HepG2 (cell line): ENCODE measurements around the gene WNK2. TPM values are rescaled to one million over a fixed set of nuclear protein-coding genes. Genes with fewer than 3 reads are reported as not detected.

Experiments
- BCL6 ChIP-seq: IDR thresholded peaks from 2 replicates; pipeline ENCODE4 v1.6.1; 2016; ENCODE audit warnings: missing genetic modification reagents, missing compliant biosample characterization
- BRCA1 ChIP-seq: sonication (generic); formaldehyde crosslinking; IDR thresholded peaks from 2 replicates; pipeline ENCODE4 v1.4.0; 2020; ENCODE audit warnings: missing genetic modification reagents
- GATAD2A ChIP-seq: IDR thresholded peaks from 2 replicates; pipeline ENCODE4 v1.6.1; 2016
- HNRNPH1 ChIP-seq: fragments of 200-400 bp; formaldehyde crosslinking; optimal IDR thresholded peaks from 2 replicates; pipeline ENCODE3; 2017; ENCODE audit warnings: mild to moderate bottlenecking, low read depth, low read length
- NR2F6 ChIP-seq, 2 experiments: IDR thresholded peaks; 2 replicates each; pipeline ENCODE4 v1.6.1; 2016; ENCODE audit warnings: antibody characterized with exemption in 1 of 2, mild to moderate bottlenecking in 1 of 2
- PHF20 ChIP-seq: sonication (generic); formaldehyde crosslinking; IDR thresholded peaks from 2 replicates; pipeline ENCODE4 v1.5.0; 2020; ENCODE audit warnings: mild to moderate bottlenecking, missing genetic modification reagents
- PHF21A ChIP-seq: sonication (generic); formaldehyde crosslinking; IDR thresholded peaks from 2 replicates; pipeline ENCODE4 v1.5.0; 2020; ENCODE audit warnings: mild to moderate bottlenecking, missing genetic modification reagents
- RNF2 ChIP-seq: fragments of 450-650 bp; conservative IDR thresholded peaks from 2 replicates; pipeline ENCODE4 v1.6.1; 2016; ENCODE audit warnings: low read depth
- TEAD3 ChIP-seq: optimal IDR thresholded peaks from 2 replicates; pipeline ENCODE3; 2016; ENCODE audit warnings: borderline replicate concordance
- ZBTB1 ChIP-seq: sonication (generic); formaldehyde crosslinking; IDR thresholded peaks from 2 replicates; pipeline ENCODE4 v1.4.0; 2020; ENCODE audit warnings: missing genetic modification reagents, borderline replicate concordance
- ZNF207 ChIP-seq: fragments of 450-650 bp; IDR thresholded peaks from 2 replicates; pipeline ENCODE4 v1.6.1; 2016; ENCODE audit warnings: antibody characterized with exemption, borderline replicate concordance
- ZNF496 ChIP-seq: sonication (generic); formaldehyde crosslinking; IDR thresholded peaks from 2 replicates; pipeline ENCODE4 v1.8.1; 2023; ENCODE audit warnings: mild to moderate bottlenecking, moderate library complexity, missing genetic modification reagents; ENCODE audit not compliant: insufficient replicate concordance
- ZNF577 ChIP-seq: sonication (generic); formaldehyde crosslinking; IDR thresholded peaks from 2 replicates; pipeline ENCODE4 v1.4.0; 2020; ENCODE audit warnings: mild to moderate bottlenecking, low read depth, missing genetic modification reagents, borderline replicate concordance
- ZNF652 ChIP-seq: IDR thresholded peaks from 2 replicates; pipeline ENCODE4 v1.6.1; 2016; ENCODE audit warnings: low read depth, borderline replicate concordance
- ZNF746 ChIP-seq: sonication (generic); formaldehyde crosslinking; IDR thresholded peaks from 2 replicates; pipeline ENCODE4 v1.8.0; 2022; ENCODE audit warnings: mild to moderate bottlenecking, missing genetic modification reagents
- ZNF747 ChIP-seq: sonication (generic); formaldehyde crosslinking; IDR thresholded peaks from 2 replicates; pipeline ENCODE4 v1.8.1; 2023; ENCODE audit warnings: missing genetic modification reagents, mild to moderate bottlenecking, borderline replicate concordance
- polyA plus RNA-seq, 8 experiments: library from polyadenylated mRNA; depleted of rRNA in 3 of 8; stranded (reverse) in 7 of 8; unstranded in 1 of 8; fragments of >200 nt; fragmentation: Illumina TruSeq in 4 of 8; extraction: Trizol in 4 of 8; gene quantifications; 2 replicates each; pipeline versions ENCODE4 v1.2.1 to v1.2.3, GENCODE V29; 2011 to 2016; ENCODE audit warnings: low read depth in 4 of 8, missing spikeins in 1 of 8, mixed read lengths in 1 of 8; ENCODE audit not compliant: insufficient read depth in 1 of 8
- total RNA-seq, 5 experiments: library from RNA; depleted of rRNA; stranded (reverse); fragments of >200 nt; fragmentation: Illumina TruSeq; extraction: Trizol; gene quantifications; 2 replicates each; pipeline ENCODE4 v1.2.3, GENCODE V29; 2016; ENCODE audit warnings: low read depth in 1 of 5
- TF ChIP-seq, protein P1 (sequence below), 2 experiments: sonication (generic) in 1 of 2; formaldehyde crosslinking in 1 of 2; IDR thresholded peaks; 2 replicates each; pipeline versions ENCODE4 v1.5.1 to v1.6.1; 2011 to 2020; ENCODE audit warnings: borderline replicate concordance in 1 of 2, low read depth in 1 of 2, low read length in 1 of 2, mild to moderate bottlenecking in 1 of 2, missing genetic modification reagents in 1 of 2, moderate library complexity in 1 of 2
- TF ChIP-seq, protein P2 (sequence below): sonication (generic); formaldehyde crosslinking; IDR thresholded peaks from 2 replicates; pipeline ENCODE4 v1.5.0; 2020; ENCODE audit warnings: missing genetic modification reagents
- TF ChIP-seq, protein P3 (sequence below): sonication (generic); formaldehyde crosslinking; IDR thresholded peaks from one replicate; pipeline ENCODE4 v1.5.1; 2020; ENCODE audit warnings: mild to moderate bottlenecking, missing genetic modification reagents; ENCODE audit errors: not compliant biosample characterization

The WNK2 gene
- total and polyA plus RNA-seq, 2 of the 13 experiments (the other 11 are each of a cell fraction or from before 2014, with no cell fraction given), result 10.5 to 12.0 TPM

DNA sequence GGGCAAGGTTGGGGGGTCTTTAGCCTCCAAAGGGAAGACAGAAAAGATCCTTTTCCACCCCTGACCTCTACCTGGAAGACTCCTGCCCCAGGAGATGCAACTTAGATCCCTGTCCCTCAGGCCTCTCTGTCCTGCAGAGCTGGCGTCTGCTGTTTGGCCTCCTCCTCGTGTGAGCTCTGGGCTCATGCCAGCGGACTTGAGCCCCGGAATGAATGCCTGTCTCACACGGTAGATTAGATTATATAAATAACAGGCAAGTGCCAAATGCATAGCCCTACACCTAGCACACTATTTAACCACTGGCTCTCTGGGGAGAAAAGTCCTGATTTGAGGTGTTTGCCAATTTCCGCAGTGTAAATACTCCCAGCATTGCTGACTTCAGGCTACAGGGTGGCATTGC lies 1.4 kb upstream of the WNK2 start (continued):
- TF ChIP-seq, protein P1, sequence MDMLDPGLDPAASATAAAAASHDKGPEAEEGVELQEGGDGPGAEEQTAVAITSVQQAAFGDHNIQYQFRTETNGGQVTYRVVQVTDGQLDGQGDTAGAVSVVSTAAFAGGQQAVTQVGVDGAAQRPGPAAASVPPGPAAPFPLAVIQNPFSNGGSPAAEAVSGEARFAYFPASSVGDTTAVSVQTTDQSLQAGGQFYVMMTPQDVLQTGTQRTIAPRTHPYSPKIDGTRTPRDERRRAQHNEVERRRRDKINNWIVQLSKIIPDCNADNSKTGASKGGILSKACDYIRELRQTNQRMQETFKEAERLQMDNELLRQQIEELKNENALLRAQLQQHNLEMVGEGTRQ (IDR thresholded peaks at IDR 0.05; ENCODE audit: low read depth, low read length), result no peak
- TF ChIP-seq, protein P1 (CRISPR knock-in tag; IDR thresholded peaks at IDR 0.05; ENCODE audit: borderline replicate concordance), result no peak
- TF ChIP-seq ZNF746 (CRISPR knock-in tag) (no peak), NR2F6 (IDR thresholded peaks at IDR 0.05) (no peak), NR2F6 (CRISPR knock-in tag; IDR thresholded peaks at IDR 0.05) (0 out of 2 replicates have a peak, but pooled peaks have one; percentile 8), PHF21A (CRISPR knock-in tag) (0 out of 2 replicates have a peak, but pooled peaks have one; percentile 37), PHF20 (CRISPR knock-in tag) (no peak), ZNF747 (CRISPR knock-in tag) (no peak), ZNF577 (CRISPR knock-in tag) (no peak), ZNF207 (no peak), RNF2 (no peak), ZNF496 (CRISPR knock-in tag) (no peak), HNRNPH1 (no peak), BCL6 (CRISPR knock-in tag) (no peak), ZBTB1 (no peak), ZNF652 (CRISPR knock-in tag) (no peak), GATAD2A (peak; percentile 24; the same call in 1 of the 2 replicates), TEAD3 (peak; percentile 20), BRCA1 (CRISPR knock-in tag) (no peak)
- TF ChIP-seq, protein P2, sequence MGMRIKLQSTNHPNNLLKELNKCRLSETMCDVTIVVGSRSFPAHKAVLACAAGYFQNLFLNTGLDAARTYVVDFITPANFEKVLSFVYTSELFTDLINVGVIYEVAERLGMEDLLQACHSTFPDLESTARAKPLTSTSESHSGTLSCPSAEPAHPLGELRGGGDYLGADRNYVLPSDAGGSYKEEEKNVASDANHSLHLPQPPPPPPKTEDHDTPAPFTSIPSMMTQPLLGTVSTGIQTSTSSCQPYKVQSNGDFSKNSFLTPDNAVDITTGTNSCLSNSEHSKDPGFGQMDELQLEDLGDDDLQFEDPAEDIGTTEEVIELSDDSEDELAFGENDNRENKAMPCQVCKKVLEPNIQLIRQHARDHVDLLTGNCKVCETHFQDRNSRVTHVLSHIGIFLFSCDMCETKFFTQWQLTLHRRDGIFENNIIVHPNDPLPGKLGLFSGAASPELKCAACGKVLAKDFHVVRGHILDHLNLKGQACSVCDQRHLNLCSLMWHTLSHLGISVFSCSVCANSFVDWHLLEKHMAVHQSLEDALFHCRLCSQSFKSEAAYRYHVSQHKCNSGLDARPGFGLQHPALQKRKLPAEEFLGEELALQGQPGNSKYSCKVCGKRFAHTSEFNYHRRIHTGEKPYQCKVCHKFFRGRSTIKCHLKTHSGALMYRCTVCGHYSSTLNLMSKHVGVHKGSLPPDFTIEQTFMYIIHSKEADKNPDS (CRISPR knock-in tag), result no peak
- TF ChIP-seq, protein P3, sequence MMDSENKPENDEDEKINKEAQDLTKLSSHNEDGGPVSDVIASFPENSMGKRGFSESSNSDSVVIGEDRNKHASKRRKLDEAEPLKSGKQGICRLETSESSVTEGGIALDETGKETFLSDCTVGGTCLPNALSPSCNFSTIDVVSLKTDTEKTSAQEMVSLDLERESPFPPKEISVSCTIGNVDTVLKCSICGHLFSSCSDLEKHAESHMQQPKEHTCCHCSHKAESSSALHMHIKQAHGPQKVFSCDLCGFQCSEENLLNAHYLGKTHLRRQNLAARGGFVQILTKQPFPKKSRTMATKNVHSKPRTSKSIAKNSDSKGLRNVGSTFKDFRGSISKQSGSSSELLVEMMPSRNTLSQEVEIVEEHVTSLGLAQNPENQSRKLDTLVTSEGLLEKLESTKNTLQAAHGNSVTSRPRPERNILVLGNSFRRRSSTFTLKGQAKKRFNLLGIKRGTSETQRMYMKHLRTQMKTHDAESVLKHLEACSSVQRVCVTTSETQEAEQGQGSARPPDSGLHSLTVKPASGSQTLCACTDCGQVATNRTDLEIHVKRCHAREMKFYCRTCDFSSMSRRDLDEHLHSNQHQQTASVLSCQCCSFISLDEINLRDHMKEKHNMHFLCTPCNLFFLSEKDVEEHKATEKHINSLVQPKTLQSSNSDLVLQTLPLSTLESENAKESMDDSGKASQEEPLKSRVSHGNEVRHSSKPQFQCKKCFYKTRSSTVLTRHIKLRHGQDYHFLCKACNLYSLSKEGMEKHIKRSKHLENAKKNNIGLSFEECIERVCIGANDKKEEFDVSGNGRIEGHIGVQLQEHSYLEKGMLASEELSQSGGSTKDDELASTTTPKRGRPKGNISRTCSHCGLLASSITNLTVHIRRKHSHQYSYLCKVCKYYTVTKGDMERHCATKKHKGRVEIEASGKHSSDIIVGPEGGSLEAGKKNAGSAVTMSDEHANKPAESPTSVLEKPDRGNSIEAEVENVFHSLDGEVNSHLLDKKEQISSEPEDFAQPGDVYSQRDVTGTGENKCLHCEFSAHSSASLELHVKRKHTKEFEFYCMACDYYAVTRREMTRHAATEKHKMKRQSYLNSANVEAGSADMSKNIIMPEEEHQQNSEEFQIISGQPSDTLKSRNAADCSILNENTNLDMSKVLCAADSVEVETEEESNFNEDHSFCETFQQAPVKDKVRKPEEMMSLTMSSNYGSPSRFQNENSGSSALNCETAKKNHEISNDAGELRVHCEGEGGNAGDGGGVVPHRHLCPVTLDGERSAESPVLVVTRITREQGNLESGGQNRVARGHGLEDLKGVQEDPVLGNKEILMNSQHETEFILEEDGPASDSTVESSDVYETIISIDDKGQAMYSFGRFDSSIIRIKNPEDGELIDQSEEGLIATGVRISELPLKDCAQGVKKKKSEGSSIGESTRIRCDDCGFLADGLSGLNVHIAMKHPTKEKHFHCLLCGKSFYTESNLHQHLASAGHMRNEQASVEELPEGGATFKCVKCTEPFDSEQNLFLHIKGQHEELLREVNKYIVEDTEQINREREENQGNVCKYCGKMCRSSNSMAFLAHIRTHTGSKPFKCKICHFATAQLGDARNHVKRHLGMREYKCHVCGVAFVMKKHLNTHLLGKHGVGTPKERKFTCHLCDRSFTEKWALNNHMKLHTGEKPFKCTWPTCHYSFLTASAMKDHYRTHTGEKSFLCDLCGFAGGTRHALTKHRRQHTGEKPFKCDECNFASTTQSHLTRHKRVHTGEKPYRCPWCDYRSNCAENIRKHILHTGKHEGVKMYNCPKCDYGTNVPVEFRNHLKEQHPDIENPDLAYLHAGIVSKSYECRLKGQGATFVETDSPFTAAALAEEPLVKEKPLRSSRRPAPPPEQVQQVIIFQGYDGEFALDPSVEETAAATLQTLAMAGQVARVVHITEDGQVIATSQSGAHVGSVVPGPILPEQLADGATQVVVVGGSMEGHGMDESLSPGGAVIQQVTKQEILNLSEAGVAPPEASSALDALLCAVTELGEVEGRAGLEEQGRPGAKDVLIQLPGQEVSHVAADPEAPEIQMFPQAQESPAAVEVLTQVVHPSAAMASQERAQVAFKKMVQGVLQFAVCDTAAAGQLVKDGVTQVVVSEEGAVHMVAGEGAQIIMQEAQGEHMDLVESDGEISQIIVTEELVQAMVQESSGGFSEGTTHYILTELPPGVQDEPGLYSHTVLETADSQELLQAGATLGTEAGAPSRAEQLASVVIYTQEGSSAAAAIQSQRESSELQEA (CRISPR knock-in tag), result no peak
